IMR-90 (cell line): Measurements from ENCODE around the gene SFXN3.

Experiments used
- CTCF ChIP-seq: conservative IDR thresholded peaks from 2 replicates; pipeline ENCODE4 v1.5.1; 2012; ENCODE audit warnings: mild to moderate bottlenecking, low read depth, low read length, improper control_type of control experiment
- POLR2A ChIP-seq: IDR thresholded peaks from 2 replicates; pipeline ENCODE4 v1.6.1; 2012; ENCODE audit warnings: mild to moderate bottlenecking, low read depth, low read length

DNA sequence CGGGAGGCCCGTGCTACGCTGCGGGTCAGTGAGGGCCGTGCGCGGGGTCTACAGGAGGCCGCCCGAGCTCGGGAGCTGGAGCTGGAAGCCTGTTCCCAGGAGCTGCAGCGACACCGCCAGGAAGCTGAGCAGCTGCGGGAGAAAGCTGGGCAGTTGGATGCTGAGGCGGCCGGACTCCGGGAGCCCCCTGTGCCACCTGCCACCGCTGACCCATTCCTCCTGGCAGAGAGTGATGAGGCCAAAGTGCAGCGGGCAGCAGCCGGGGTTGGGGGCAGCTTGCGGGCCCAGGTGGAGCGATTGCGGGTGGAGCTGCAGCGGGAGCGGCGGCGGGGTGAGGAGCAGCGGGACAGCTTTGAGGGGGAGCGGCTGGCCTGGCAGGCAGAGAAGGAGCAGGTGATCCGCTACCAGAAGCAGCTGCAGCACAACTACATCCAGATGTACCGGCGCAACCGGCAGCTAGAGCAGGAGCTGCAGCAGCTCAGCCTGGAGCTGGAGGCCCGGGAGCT is 24.4 kb upstream of the SFXN3 start:
- TF ChIP-seq POLR2A, result no peak
- no peak for TF ChIP-seq CTCF
